HG03108 (cell line): Measurements from ENCODE around the gene SPOCK1.
"Not testable (repeated sequence)": the region's sequence is repeated elsewhere in the genome, so short reads cannot be mapped to it uniquely, and the experiment has no call there.

Source experiments
- ATAC-seq: cut with Tn5 transposase; IDR thresholded peaks from one replicate; pipeline ENCODE4 v1.9.1; 2021; ENCODE audit warnings: moderate library complexity; ENCODE audit not compliant: unreplicated experiment

Gene SPOCK1

GRCh38 chr5:136994154-136994553 is 505.0 kb downstream of the SPOCK1 start:
- ATAC-seq: no peak

GRCh38 chr5:136992796-136993489 is 506.2 kb downstream of the SPOCK1 start:
- ATAC-seq: no peak

GRCh38 chr5:136985785-136986475 is 513.2 kb downstream of the SPOCK1 start:
- no peak for ATAC-seq

- ATAC-seq: no peak
These were observed 514.2 kb downstream of the SPOCK1 start for GRCh38 chr5:136984772-136985446.

GRCh38 chr5:136981936-136982335 is 517.2 kb downstream of the SPOCK1 start:
- no peak for ATAC-seq

- ATAC-seq: no peak
These were observed 520.0 kb downstream of the SPOCK1 start for GRCh38 chr5:136979131-136979530.

GRCh38 chr5:136963504-136963903 is 535.6 kb downstream of the SPOCK1 start:
- no peak for ATAC-seq

- ATAC-seq: no peak
These were observed 541.7 kb downstream of the SPOCK1 start for GRCh38 chr5:136957428-136957827.

GRCh38 chr5:136954142-136954541 is 545.0 kb downstream of the SPOCK1 start:
- not testable (repeated sequence) for ATAC-seq

GRCh38 chr5:136953346-136954069 is 545.6 kb downstream of the SPOCK1 start:
- ATAC-seq: not testable (repeated sequence)

- ATAC-seq: no peak
These were observed 571.6 kb downstream of the SPOCK1 start for GRCh38 chr5:136927571-136927970.

GRCh38 chr5:136926073-136926472 is 573.1 kb downstream of the SPOCK1 start:
- ATAC-seq: no peak
